ENCODE data around the gene MYEF2. TPM values are rescaled to one million over a fixed set of nuclear protein-coding genes. Genes with fewer than 3 reads are reported as not detected.

MYEF2 gene
- total RNA-seq, 1 donor from 2014 or later, result 45.9 TPM

DNA sequence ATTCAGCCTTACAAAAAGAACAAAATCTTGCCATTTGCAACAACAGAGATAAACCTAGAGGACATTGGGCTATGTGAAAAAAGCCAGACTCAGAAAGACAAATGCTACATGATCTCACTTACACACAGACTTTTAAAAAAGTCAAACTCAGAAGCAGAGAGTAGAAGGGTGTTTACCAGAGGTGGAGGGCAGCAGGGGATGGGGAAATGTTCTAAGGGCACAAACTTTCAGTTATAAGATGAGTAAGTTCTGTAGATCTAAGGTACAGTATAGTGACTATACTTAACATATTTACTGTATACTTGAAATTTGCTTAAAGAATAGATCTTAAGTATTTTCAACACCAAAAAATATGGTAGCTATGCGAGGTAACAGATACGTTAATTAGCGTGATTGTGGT is 3.0 kb downstream of the MYEF2 start:
- DNase-seq (ENCODE audit: low read depth), result no peak
- no peaks in the 10 kb centered on the region for H3K36me3 ChIP-seq (ENCODE audit: control insufficient read depth, insufficient read depth, low read length)
- no peaks in the 10 kb centered on the region for H3K27me3 ChIP-seq (ENCODE audit: control insufficient read depth, insufficient read depth, low read length)
- TF ChIP-seq, protein P1, sequence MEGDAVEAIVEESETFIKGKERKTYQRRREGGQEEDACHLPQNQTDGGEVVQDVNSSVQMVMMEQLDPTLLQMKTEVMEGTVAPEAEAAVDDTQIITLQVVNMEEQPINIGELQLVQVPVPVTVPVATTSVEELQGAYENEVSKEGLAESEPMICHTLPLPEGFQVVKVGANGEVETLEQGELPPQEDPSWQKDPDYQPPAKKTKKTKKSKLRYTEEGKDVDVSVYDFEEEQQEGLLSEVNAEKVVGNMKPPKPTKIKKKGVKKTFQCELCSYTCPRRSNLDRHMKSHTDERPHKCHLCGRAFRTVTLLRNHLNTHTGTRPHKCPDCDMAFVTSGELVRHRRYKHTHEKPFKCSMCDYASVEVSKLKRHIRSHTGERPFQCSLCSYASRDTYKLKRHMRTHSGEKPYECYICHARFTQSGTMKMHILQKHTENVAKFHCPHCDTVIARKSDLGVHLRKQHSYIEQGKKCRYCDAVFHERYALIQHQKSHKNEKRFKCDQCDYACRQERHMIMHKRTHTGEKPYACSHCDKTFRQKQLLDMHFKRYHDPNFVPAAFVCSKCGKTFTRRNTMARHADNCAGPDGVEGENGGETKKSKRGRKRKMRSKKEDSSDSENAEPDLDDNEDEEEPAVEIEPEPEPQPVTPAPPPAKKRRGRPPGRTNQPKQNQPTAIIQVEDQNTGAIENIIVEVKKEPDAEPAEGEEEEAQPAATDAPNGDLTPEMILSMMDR (IDR thresholded peaks at IDR 0.05; ENCODE audit: insufficient read depth, low read length, poor library complexity, severe bottlenecking), result no peak
- no peak overlapping the region for H3K4me3 ChIP-seq (ENCODE audit: low read depth, low read length)

DNA sequence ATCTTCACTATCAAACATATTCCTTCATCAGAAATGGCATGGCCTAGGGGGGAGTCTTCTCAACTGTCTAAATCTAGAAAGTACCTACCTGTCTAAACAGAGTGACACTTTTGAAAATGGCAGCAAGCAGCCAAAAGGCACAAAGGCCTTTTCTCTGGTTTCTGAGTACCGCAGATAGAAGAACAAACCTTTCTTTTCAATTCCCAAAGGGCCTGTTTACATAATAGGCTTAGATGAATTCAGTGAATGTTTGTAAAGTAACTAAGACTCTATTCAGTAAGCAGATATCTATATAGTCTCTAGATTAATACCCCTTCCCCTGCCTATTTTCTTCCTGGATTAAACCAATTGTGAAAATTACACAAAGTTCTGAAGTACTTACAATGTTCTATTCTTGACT is 7.1 kb downstream of the MYEF2 start:
- Histone ChIP-seq H3K36me3 (ENCODE audit: control insufficient read depth, insufficient read depth, low read length) (no peaks in the 10 kb centered on the region), H3K4me3 (ENCODE audit: low read depth, low read length) (no peak overlapping the region), H3K27me3 (ENCODE audit: control insufficient read depth, insufficient read depth, low read length) (no peaks in the 10 kb centered on the region)
- no peak for DNase-seq (ENCODE audit: low read depth)
- TF ChIP-seq, protein P1 (IDR thresholded peaks at IDR 0.05; ENCODE audit: insufficient read depth, low read length, poor library complexity, severe bottlenecking), result no peak

DNA sequence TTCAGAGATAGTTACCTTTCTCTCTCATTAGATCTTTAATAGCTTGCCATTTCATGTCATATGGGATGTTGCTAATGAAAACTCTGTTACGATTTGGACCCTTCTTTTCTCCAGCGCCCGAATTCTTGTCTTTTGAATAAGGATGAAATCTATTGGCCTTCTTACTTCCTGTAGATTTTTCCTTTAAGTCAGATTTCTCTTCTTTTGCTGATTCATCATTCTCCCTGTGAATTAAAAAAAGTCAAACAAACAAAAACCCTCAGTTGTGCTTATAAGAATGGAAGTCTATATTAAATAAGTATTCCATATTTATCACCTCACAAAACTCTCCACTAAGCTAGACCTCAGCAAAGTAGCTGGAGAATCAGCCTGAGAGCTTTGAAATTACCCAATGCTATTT is 9.5 kb downstream of the MYEF2 start:
- Histone ChIP-seq H3K27me3 (ENCODE audit: control insufficient read depth, insufficient read depth, low read length) (no peaks in the 10 kb centered on the region), H3K4me3 (ENCODE audit: low read depth, low read length) (no peak overlapping the region), H3K36me3 (ENCODE audit: control insufficient read depth, insufficient read depth, low read length) (no peaks in the 10 kb centered on the region)
- TF ChIP-seq, protein P1 (IDR thresholded peaks at IDR 0.05; ENCODE audit: insufficient read depth, low read length, poor library complexity, severe bottlenecking), result no peak
- DNase-seq (ENCODE audit: low read depth), result no peak

DNA sequence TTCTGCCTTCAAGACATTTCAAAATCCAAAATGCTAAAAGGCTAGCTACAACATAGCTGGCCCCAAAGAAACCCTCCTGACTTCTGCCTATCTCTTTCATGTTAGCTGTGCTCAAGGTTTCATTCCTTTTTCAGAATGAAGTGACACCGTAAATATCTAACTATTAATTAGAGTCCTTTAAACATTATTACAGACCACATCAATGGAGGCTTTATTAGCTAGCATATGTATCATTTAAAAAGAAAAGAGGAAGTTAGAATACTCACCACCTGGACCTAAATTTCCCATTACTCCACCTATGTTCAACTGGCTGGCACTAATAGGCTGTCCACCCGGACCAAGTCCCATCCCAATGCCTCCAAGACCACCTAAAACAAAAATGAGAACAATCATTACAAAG is 24.6 kb downstream of the MYEF2 start:
- Histone ChIP-seq H3K27me3 (ENCODE audit: control insufficient read depth, insufficient read depth, low read length) (no peaks in the 10 kb centered on the region), H3K4me3 (ENCODE audit: low read depth, low read length) (no peak overlapping the region), H3K36me3 (ENCODE audit: control insufficient read depth, insufficient read depth, low read length) (no peaks in the 10 kb centered on the region)
- no peak for DNase-seq (ENCODE audit: low read depth)
- TF ChIP-seq, protein P1 (IDR thresholded peaks at IDR 0.05; ENCODE audit: insufficient read depth, low read length, poor library complexity, severe bottlenecking), result no peak

DNA sequence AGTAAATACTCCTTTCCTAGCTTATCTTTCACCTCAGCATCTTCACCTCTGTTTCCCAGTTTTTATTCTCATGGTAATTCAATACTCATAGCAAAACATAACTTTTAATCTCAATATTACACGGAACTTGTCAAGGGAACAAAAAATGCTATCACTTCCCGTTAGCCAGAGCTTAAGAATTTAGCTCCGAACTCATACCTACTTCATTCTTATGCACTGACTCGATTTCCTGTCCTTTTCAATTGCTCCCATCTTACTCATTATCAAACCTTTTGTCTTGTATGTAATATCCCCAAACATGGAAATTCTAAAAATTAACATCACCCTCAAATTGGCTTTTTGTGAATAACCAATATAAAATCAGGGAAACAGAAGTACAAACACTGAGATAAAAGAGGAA is 28.2 kb downstream of the MYEF2 start:
- H3K27me3 ChIP-seq (ENCODE audit: control insufficient read depth, insufficient read depth, low read length), result no peaks in the 10 kb centered on the region
- no peak overlapping the region for H3K4me3 ChIP-seq (ENCODE audit: low read depth, low read length)
- TF ChIP-seq, protein P1 (IDR thresholded peaks at IDR 0.05; ENCODE audit: insufficient read depth, low read length, poor library complexity, severe bottlenecking), result no peak
- peak; percentile 12 for DNase-seq (ENCODE audit: low read depth)
- H3K36me3 ChIP-seq (ENCODE audit: control insufficient read depth, insufficient read depth, low read length), result no peaks in the 10 kb centered on the region

DNA sequence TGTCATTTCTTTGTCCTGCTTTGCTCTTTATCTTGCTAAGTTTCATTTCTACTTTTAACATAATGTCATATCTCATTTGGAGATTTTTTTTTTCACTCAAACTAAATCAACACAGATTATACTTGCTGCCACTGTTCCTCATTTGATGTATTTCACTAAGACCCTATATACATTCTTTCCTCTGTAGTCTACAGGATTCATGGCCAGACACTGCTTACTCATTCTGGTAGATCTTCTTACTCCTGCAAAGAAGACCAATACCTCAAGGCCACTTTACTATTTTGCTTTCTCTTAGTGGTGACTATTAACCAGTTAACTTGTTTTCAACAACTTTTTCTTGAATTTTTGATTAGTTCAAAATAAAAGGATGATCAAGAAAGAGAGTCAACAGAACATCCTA is 30.7 kb downstream of the MYEF2 start:
- DNase-seq (ENCODE audit: low read depth), result no peak
- Histone ChIP-seq H3K36me3 (ENCODE audit: control insufficient read depth, insufficient read depth, low read length) (no peaks in the 10 kb centered on the region), H3K4me3 (ENCODE audit: low read depth, low read length) (no peak overlapping the region), H3K27me3 (ENCODE audit: control insufficient read depth, insufficient read depth, low read length) (no peaks in the 10 kb centered on the region)
- TF ChIP-seq, protein P1 (IDR thresholded peaks at IDR 0.05; ENCODE audit: insufficient read depth, low read length, poor library complexity, severe bottlenecking), result no peak
